ENCODE results near the gene NCOA7. TPM values are rescaled to one million over a fixed set of nuclear protein-coding genes. Genes with fewer than 3 reads are reported as not detected.

NCOA7 gene
- total and polyA plus RNA-seq, 11 donors, result 3.8 to 23.1 (median 8.2) TPM

DNA sequence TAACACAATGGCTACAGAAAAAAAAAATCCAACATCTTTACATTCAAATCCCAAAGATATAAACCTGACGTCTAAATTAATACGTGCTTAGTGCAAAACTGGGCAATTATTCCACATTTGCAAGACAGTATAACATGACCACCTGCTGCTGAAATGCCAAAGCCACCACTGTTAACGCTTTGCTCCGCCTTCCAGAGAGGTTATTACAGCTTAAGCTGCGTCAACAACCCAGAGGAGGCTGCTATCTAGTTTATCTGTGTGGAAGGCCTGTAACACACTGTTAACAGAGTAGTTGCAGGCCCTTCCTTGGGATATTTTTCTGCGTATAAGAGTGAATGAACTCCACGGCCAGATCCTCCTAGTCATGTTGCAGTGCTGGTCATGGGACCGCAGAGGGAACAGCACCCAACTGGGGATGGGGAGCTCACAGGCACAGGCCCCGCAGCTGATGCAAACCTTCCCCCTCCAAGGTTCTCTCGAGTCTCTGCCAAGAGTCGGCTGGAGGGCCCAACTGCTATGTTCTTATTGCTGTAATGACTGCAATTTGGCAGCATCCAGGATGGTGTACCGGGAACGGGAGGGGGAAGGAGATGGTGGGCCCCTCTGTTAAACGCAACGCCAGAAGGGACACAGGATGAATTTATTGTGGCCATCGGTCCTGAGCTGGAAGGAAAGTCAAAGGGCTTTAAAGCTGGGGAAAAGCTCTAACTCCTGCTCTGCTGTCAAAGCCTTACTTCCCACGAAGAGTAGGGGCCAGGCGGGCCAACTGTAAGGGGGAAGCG is 993 bp upstream of the NCOA7 start:
- H3K4me3 ChIP-seq, result peak overlapping the region; percentile 50 to 98 (median 82)
- TF ChIP-seq POLR2A (IDR thresholded peaks at IDR 0.05), result no peak
- TF ChIP-seq, protein P1, sequence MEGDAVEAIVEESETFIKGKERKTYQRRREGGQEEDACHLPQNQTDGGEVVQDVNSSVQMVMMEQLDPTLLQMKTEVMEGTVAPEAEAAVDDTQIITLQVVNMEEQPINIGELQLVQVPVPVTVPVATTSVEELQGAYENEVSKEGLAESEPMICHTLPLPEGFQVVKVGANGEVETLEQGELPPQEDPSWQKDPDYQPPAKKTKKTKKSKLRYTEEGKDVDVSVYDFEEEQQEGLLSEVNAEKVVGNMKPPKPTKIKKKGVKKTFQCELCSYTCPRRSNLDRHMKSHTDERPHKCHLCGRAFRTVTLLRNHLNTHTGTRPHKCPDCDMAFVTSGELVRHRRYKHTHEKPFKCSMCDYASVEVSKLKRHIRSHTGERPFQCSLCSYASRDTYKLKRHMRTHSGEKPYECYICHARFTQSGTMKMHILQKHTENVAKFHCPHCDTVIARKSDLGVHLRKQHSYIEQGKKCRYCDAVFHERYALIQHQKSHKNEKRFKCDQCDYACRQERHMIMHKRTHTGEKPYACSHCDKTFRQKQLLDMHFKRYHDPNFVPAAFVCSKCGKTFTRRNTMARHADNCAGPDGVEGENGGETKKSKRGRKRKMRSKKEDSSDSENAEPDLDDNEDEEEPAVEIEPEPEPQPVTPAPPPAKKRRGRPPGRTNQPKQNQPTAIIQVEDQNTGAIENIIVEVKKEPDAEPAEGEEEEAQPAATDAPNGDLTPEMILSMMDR (IDR thresholded peaks at IDR 0.05), result no peak
- ATAC-seq (peak; percentile 19 to 48 (median 28)), DNase-seq (peak in 4 of 5 donors; percentile 37 to 58 (median 46))
- intact Hi-C loops (cut with DNase I), result loop anchor here in 9 of 10 donors (2.0 to 10.0 kb wide), 9 partner anchors 48 to 183 kb away; partner anchors contain the start of gene HINT3 (in 6 of the 9)
- no peaks in the 10 kb centered on the region for H3K9me3 ChIP-seq
- peak overlapping the region; percentile 87 to 98 (median 96) for H3K27ac ChIP-seq
- H3K4me1 ChIP-seq, result peaks cover 0 to 45% (median 22%) of the 10 kb centered on the region in 12 donors
- 15 to 21% (median 19%) methylated on average over 18 to 19 of the region's 19 CpGs for WGBS, 4 donors
- no peaks in the 10 kb centered on the region for H3K36me3 ChIP-seq
- no peaks in the 10 kb centered on the region for H3K27me3 ChIP-seq

DNA sequence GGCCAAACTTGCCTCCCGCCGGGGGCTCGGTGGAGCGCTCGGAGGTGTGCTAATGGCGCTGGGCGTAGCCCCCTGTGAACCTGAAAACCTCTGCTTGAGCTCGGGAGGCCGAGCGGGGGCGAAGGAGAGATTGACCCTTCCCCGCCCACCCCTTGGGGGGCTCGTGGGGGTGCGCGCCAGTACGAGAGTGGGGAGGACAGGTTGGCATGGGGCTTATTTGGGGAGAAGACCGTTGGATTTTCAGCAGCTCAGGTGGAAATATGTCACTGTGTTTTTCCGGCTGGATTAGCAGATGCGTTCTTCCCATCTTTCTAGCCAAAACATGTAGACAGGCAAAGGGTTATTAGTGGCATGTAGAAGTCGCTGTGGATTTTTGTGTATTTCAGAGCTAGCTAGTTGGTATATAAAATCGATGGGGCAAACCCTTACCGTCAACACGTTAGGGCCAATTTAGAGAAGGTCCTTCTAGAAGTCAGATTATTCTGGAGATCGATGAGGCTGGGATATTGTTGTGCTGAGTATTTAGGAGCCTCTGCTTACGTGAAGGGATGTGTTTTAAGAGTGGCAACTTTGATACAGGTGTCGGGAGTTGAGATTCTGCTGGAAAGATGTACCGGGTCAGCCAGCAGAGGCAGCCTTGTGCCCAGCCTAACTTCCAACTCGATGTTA is 525 bp downstream of the NCOA7 start:
- Histone ChIP-seq H3K4me1 (peaks cover 0 to 54% (median 22%) of the 10 kb centered on the region in 12 donors), H3K27me3 (no peaks in the 10 kb centered on the region), H3K36me3 (no peaks in the 10 kb centered on the region), H3K4me3 (peak overlapping the region; percentile 50 to 98 (median 82)), H3K9me3 (no peaks in the 10 kb centered on the region), H3K27ac (peak overlapping the region; percentile 87 to 98 (median 96))
- intact Hi-C loops (cut with DNase I), result loop anchor here in 9 of 10 donors (2.0 to 10.0 kb wide), 8 partner anchors 46 to 166 kb away; partner anchors contain the start of gene HINT3 (in 2 of the 9)
- 0 to 3% (median 1%) methylated on average over 20 to 28 of the region's 28 CpGs for WGBS, 4 donors
- TF ChIP-seq, protein P1 (IDR thresholded peaks at IDR 0.05), result peak; percentile 18 to 66 (median 48)
- TF ChIP-seq POLR2A (IDR thresholded peaks at IDR 0.05), result no peak
- ATAC-seq (peak in 3 of 4 donors; percentile 20 to 55 (median 43)), DNase-seq (peak in 2 of 5 donors; percentile 38 to 39)

DNA sequence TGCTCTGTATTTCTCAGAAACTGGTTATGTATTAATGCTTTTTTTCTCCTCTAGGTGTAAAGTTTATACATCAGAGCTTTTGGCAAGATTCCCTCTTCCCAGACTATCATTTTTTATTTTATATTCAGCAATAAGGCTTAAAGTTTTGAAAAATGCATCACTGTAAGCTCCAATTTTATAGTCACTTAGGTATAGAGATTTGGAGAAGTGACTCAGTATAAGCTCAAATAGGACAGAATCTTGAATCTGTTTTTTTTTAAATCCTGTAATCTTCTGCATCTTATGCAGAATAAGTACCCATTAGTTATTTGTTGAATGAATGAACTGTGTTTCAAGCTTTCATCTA is 1.0 kb downstream of the NCOA7 start:
- H3K36me3 ChIP-seq, result peaks cover 0 to 3% (median 0%) of the 10 kb centered on the region in 9 donors
- intact Hi-C loops (cut with DNase I), result loop anchor here in 9 of 10 donors (2.0 to 10.0 kb wide), 8 partner anchors 46 to 166 kb away; partner anchors contain the start of gene HINT3 (in 2 of the 9)
- no peaks in the 10 kb centered on the region for H3K27me3 ChIP-seq
- H3K9me3 ChIP-seq, result no peaks in the 10 kb centered on the region
- no peak for ATAC-seq
- TF ChIP-seq, protein P1 (IDR thresholded peaks at IDR 0.05), result no peak
- TF ChIP-seq POLR2A (IDR thresholded peaks at IDR 0.05), result no peak
- H3K27ac ChIP-seq, result peak overlapping the region in 11 of 12 donors; percentile 2 to 98 (median 96)
- no peak for DNase-seq
- H3K4me3 ChIP-seq, result peak overlapping the region in 11 of 12 donors; percentile 50 to 98 (median 81)
- peaks cover 0 to 54% (median 22%) of the 10 kb centered on the region in 12 donors for H3K4me1 ChIP-seq

Measured in heart left ventricle (tissue), 16 donors.